Uterus (tissue), 4 donors: Measurements from ENCODE around the gene CDH4. TPM values are rescaled to one million over a fixed set of nuclear protein-coding genes. Genes with fewer than 3 reads are reported as not detected.

Experiments
- DNase-seq, 2 donors: peaks; one replicate each; pipeline ENCODE4 v3.0.0-alpha.2; 2019 to 2020
- H3K27ac ChIP-seq, 2 donors: fragments of 200-600 bp; sonication (generic); 1 replicate in 1 of 2; 2 replicates in 1 of 2; pipeline ENCODE4 v1.5.1; 2016 to 2018
- H3K27me3 ChIP-seq, 2 donors: fragments of 200-600 bp; sonication (generic); one replicate each; pipeline ENCODE4 v1.5.1; 2018 to 2019; ENCODE audit warnings: control low read depth in 1 of 2
- H3K36me3 ChIP-seq, 2 donors: fragments of 200-600 bp; sonication (generic); one replicate each; pipeline ENCODE4 v1.5.1; 2019; ENCODE audit warnings: control low read depth in 1 of 2
- H3K4me1 ChIP-seq, 2 donors: fragments of 200-600 bp; sonication (generic); one replicate each; pipeline ENCODE4 v1.5.1; 2018 to 2019; ENCODE audit warnings: control low read depth in 1 of 2
- H3K4me3 ChIP-seq, 2 donors: fragments of 200-600 bp; sonication (generic); 1 replicate in 1 of 2; 2 replicates in 1 of 2; pipeline ENCODE4 v1.5.1; 2018 to 2019; ENCODE audit warnings: mild to moderate bottlenecking in 1 of 2
- H3K9me3 ChIP-seq, 2 donors: fragments of 200-600 bp; sonication (generic); one replicate each; pipeline ENCODE4 v1.5.1; 2019; ENCODE audit warnings: control low read depth in 1 of 2
- CTCF ChIP-seq, 4 experiments: fragments of 200-600 bp in 2 of 4; fragments of 450-650 bp in 2 of 4; sonication (generic) in 2 of 4; IDR thresholded peaks; one replicate each; pipeline ENCODE4 v1.5.1; 2016 to 2019; ENCODE audit warnings: antibody characterized with exemption in 4 of 4, mild to moderate bottlenecking in 2 of 4, moderate library complexity in 1 of 4
- POLR2A ChIP-seq, 2 donors: fragments of 450-650 bp; IDR thresholded peaks; one replicate each; pipeline ENCODE4 v1.6.1; 2016; ENCODE audit warnings: antibody characterized with exemption in 2 of 2, mild to moderate bottlenecking in 1 of 2, moderate library complexity in 1 of 2
- intact Hi-C: fragments of 100-400 bp; cut with DNase I; formaldehyde crosslinking; loops from one replicate; pipeline ENCODE4 v1.15.1; 2023; ENCODE audit warnings: low total_unique reads
- total RNA-seq, 4 donors: library from RNA; depleted of rRNA in 3 of 4; stranded (reverse); fragments of >200 nt in 3 of 4; gene quantifications; one replicate each; pipeline versions ENCODE4 v1.1.0 to v1.2.4, GENCODE V29; 2014 to 2023
- donor health status: DM: yes; HTN: yes; CAD: no.

The CDH4 gene
- total RNA-seq, 4 donors from 2014 or later = under 0.01 to 0.55 TPM; not detected in 2

GRCh38 chr20:61972636-61973508 lies 720.8 kb downstream of the CDH4 start:
- no peak for DNase-seq
- no peak for TF ChIP-seq CTCF (IDR thresholded peaks at IDR 0.05)
- no peak for TF ChIP-seq POLR2A (IDR thresholded peaks at IDR 0.05)
- no peaks in the 10 kb centered on the region for H3K4me1 ChIP-seq
- no peaks in the 10 kb centered on the region for H3K9me3 ChIP-seq
- no peak overlapping the region for H3K4me3 ChIP-seq
- no peaks in the 10 kb centered on the region for H3K27me3 ChIP-seq
- no peak overlapping the region for H3K27ac ChIP-seq
- H3K36me3 ChIP-seq = no peaks in the 10 kb centered on the region
- intact Hi-C loops = no loop called here

- no peaks in the 10 kb centered on the region for H3K27me3 ChIP-seq
- H3K4me3 ChIP-seq = no peak overlapping the region
- H3K36me3 ChIP-seq = no peaks in the 10 kb centered on the region
- no peaks in the 10 kb centered on the region for H3K4me1 ChIP-seq
- H3K9me3 ChIP-seq = no peaks in the 10 kb centered on the region
- intact Hi-C loops = no loop called here
- TF ChIP-seq CTCF (IDR thresholded peaks at IDR 0.05) (no peak), POLR2A (IDR thresholded peaks at IDR 0.05) (no peak)
- H3K27ac ChIP-seq = no peak overlapping the region
- no peak for DNase-seq
Observed at GRCh38 chr20:61973515-61974356, 721.7 kb downstream of the CDH4 start.

- intact Hi-C loops = no loop called here
- DNase-seq = no peak
- Histone ChIP-seq H3K4me1 (no peaks in the 10 kb centered on the region), H3K27ac (no peak overlapping the region), H3K9me3 (no peaks in the 10 kb centered on the region), H3K36me3 (no peaks in the 10 kb centered on the region), H3K27me3 (no peaks in the 10 kb centered on the region), H3K4me3 (no peak overlapping the region)
- TF ChIP-seq CTCF (IDR thresholded peaks at IDR 0.05) = no peak
- no peak for TF ChIP-seq POLR2A (IDR thresholded peaks at IDR 0.05)
Observed at GRCh38 chr20:61974357-61974665, 722.2 kb downstream of the CDH4 start.

GRCh38 chr20:61975407-61976129 lies 723.5 kb downstream of the CDH4 start:
- no peaks in the 10 kb centered on the region for H3K4me1 ChIP-seq
- no peak overlapping the region for H3K4me3 ChIP-seq
- TF ChIP-seq POLR2A (IDR thresholded peaks at IDR 0.05) (no peak), CTCF (IDR thresholded peaks at IDR 0.05) (no peak)
- intact Hi-C loops = no loop called here
- H3K36me3 ChIP-seq = no peaks in the 10 kb centered on the region
- H3K27me3 ChIP-seq = no peaks in the 10 kb centered on the region
- no peak overlapping the region for H3K27ac ChIP-seq
- no peak for DNase-seq
- H3K9me3 ChIP-seq = no peaks in the 10 kb centered on the region
